Endodermal cell (in vitro differentiated cells): ENCODE results near the gene RPN2. TPM values are rescaled to one million over a fixed set of nuclear protein-coding genes. Genes with fewer than 3 reads are reported as not detected.
A peak's percentile ranks its signal among the peaks of the same experiment; 100 is the strongest.

Source experiments
- DNase-seq: peaks from one replicate; pipeline ENCODE4 v3.0.0-alpha.2; 2017
- H3K27ac ChIP-seq: 2 replicates; pipeline ENCODE4 v1.5.1; 2013; ENCODE audit warnings: mild to moderate bottlenecking, low read depth, low read length, moderate library complexity
- H3K27me3 ChIP-seq: 2 replicates; pipeline ENCODE4 v1.6.1; 2013; ENCODE audit warnings: mild to moderate bottlenecking, low read length, moderate library complexity; ENCODE audit not compliant: insufficient read depth, control insufficient read depth, poor library complexity, severe bottlenecking
- H3K36me3 ChIP-seq: 2 replicates; pipeline ENCODE4 v1.7.0; 2013; ENCODE audit warnings: mild to moderate bottlenecking, low read length, moderate library complexity; ENCODE audit not compliant: control insufficient read depth, insufficient read depth
- H3K4me1 ChIP-seq: one replicate; pipeline ENCODE4 v1.7.0; 2013; ENCODE audit warnings: low read length; ENCODE audit not compliant: control insufficient read depth, insufficient read depth
- H3K4me3 ChIP-seq: 2 replicates; pipeline ENCODE4 v1.5.1; 2013; ENCODE audit warnings: mild to moderate bottlenecking, low read length, moderate library complexity
- H3K9ac ChIP-seq: 2 replicates; pipeline ENCODE4 v1.6.1; 2013; ENCODE audit warnings: mild to moderate bottlenecking, low read length, moderate library complexity; ENCODE audit not compliant: poor library complexity, severe bottlenecking; ENCODE audit errors: extremely low read depth
- H3K9me3 ChIP-seq: 2 replicates; pipeline ENCODE4 v1.6.1; 2013; ENCODE audit warnings: mild to moderate bottlenecking, low read length, moderate library complexity; ENCODE audit not compliant: control insufficient read depth
- H3K27ac Mint-ChIP-seq: 2 replicates; pipeline ENCODE4 v1.8.0; 2020; ENCODE audit warnings: mixed read lengths
- H3K27me3 Mint-ChIP-seq: 2 replicates; pipeline ENCODE4 v1.8.0; 2021; ENCODE audit warnings: mild to moderate bottlenecking, mixed read lengths; ENCODE audit not compliant: insufficient read depth
- H3K36me3 Mint-ChIP-seq: 2 replicates; pipeline ENCODE4 v1.8.0; 2020; ENCODE audit warnings: low read depth, mixed read lengths
- H3K4me1 Mint-ChIP-seq: 2 replicates; pipeline ENCODE4 v1.8.0; 2020; ENCODE audit warnings: mixed read lengths
- H3K4me3 Mint-ChIP-seq: 2 replicates; pipeline ENCODE4 v1.8.0; 2020; ENCODE audit warnings: mild to moderate bottlenecking, moderate library complexity, mixed read lengths
- H3K9me3 Mint-ChIP-seq: 2 replicates; pipeline ENCODE4 v1.8.0; 2020; ENCODE audit warnings: mild to moderate bottlenecking, mixed read lengths
- WGBS, 2 experiments: methylation state at CpG; one replicate each; pipeline versions ENCODE4 v1.1.5 to v1.1.7; 2013; ENCODE audit warnings: missing lambda C conversion rate in 2 of 2, mixed read lengths in 1 of 2; ENCODE audit not compliant: insufficient coverage in 1 of 2, insufficient read length in 1 of 2; 5-methylcytosine and 5-hydroxymethylcytosine counted together
- total RNA-seq, 2 donors: library from RNA; stranded (reverse); fragmentation: NEBNext Ultra II Directional in 1 of 2; extraction: Animal tissue kit (Norgen Biotek cat#: 25700) in 1 of 2; gene quantifications; 2 replicates in 1 of 2; 3 replicates in 1 of 2; pipeline ENCODE4 v1.2.1, GENCODE V29; 2021
- TF ChIP-seq, protein P1 (sequence below): fragments of 200-600 bp; sonication (generic); conservative IDR thresholded peaks from 2 replicates; pipeline ENCODE4 v1.5.0; 2021; ENCODE audit warnings: antibody characterized with exemption, mild to moderate bottlenecking

Gene RPN2
- total RNA-seq, 2 donors from 2014 or later, result 230 to 242 TPM

GRCh38 chr20:37185686-37186085 lies 6.6 kb downstream of the RPN2 start:
- Mint-ChIP-seq H3K27me3 (no peaks in the 10 kb centered on the region), H3K9me3 (no peaks in the 10 kb centered on the region), H3K27ac (peak overlapping the region; percentile 39), H3K4me3 (no peak overlapping the region), H3K4me1 (peaks cover 1% of the 10 kb centered on the region), H3K36me3 (peaks cover 72% of the 10 kb centered on the region)
- H3K27ac ChIP-seq, result no peak overlapping the region
- TF ChIP-seq, protein P1, sequence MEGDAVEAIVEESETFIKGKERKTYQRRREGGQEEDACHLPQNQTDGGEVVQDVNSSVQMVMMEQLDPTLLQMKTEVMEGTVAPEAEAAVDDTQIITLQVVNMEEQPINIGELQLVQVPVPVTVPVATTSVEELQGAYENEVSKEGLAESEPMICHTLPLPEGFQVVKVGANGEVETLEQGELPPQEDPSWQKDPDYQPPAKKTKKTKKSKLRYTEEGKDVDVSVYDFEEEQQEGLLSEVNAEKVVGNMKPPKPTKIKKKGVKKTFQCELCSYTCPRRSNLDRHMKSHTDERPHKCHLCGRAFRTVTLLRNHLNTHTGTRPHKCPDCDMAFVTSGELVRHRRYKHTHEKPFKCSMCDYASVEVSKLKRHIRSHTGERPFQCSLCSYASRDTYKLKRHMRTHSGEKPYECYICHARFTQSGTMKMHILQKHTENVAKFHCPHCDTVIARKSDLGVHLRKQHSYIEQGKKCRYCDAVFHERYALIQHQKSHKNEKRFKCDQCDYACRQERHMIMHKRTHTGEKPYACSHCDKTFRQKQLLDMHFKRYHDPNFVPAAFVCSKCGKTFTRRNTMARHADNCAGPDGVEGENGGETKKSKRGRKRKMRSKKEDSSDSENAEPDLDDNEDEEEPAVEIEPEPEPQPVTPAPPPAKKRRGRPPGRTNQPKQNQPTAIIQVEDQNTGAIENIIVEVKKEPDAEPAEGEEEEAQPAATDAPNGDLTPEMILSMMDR, result no peak
- H3K9ac ChIP-seq, result no peak overlapping the region
- peaks cover 77% of the 10 kb centered on the region for H3K36me3 ChIP-seq
- H3K4me1 ChIP-seq, result no peaks in the 10 kb centered on the region
- WGBS, 2 experiments, result 95 to 98% methylated on average over 5 of the region's 5 CpGs
- DNase-seq, result no peak
- no peaks in the 10 kb centered on the region for H3K9me3 ChIP-seq
- H3K4me3 ChIP-seq, result no peak overlapping the region
- H3K27me3 ChIP-seq, result no peaks in the 10 kb centered on the region

DNA sequence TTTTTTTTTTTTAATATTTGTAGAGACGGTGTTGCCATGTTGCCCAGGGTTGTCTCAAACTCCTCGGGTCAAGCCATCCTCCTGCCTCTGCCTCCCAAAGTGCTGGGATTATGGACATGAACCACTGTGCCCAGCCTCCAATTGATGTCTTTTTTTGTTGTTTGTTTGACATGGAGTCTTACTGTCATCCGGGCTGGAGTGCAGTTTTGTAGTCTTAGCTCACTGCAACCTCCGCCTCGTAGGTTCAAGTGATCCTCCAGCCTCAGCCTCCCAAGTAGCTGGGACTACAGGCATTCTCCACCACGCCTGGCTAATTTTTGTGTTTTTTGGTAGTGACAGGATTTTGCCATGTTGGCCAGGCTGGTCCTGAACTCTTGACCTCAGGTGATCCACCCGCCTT lies 9.7 kb downstream of the RPN2 start:
- Mint-ChIP-seq H3K4me3 (no peak overlapping the region), H3K27me3 (no peaks in the 10 kb centered on the region), H3K27ac (no peak overlapping the region), H3K36me3 (peaks cover 78% of the 10 kb centered on the region), H3K9me3 (no peaks in the 10 kb centered on the region), H3K4me1 (peaks cover 3% of the 10 kb centered on the region)
- Histone ChIP-seq H3K9me3 (no peaks in the 10 kb centered on the region), H3K9ac (no peak overlapping the region), H3K4me1 (no peaks in the 10 kb centered on the region), H3K27me3 (no peaks in the 10 kb centered on the region), H3K27ac (no peak overlapping the region), H3K36me3 (peaks cover 85% of the 10 kb centered on the region), H3K4me3 (no peak overlapping the region)
- DNase-seq, result no peak
- 76 to 77% methylated on average over 6 to 7 of the region's 7 CpGs for WGBS, 2 experiments
- TF ChIP-seq, protein P1, result no peak

GRCh38 chr20:37189416-37190016 lies 10.4 kb downstream of the RPN2 start:
- no peak overlapping the region for H3K27ac Mint-ChIP-seq
- H3K36me3 ChIP-seq, result peaks cover 80% of the 10 kb centered on the region
- DNase-seq, result no peak
- no peaks in the 10 kb centered on the region for H3K9me3 ChIP-seq
- no peaks in the 10 kb centered on the region for H3K4me1 ChIP-seq
- H3K4me1 Mint-ChIP-seq, result peaks cover 3% of the 10 kb centered on the region
- WGBS, 2 experiments, result 95 to 98% methylated on average over 4 to 6 of the region's 6 CpGs
- H3K9me3 Mint-ChIP-seq, result no peaks in the 10 kb centered on the region
- no peaks in the 10 kb centered on the region for H3K27me3 Mint-ChIP-seq
- no peak overlapping the region for H3K9ac ChIP-seq
- no peak overlapping the region for H3K4me3 Mint-ChIP-seq
- peaks cover 76% of the 10 kb centered on the region for H3K36me3 Mint-ChIP-seq
- TF ChIP-seq, protein P1, result no peak
- H3K27ac ChIP-seq, result no peak overlapping the region
- H3K27me3 ChIP-seq, result no peaks in the 10 kb centered on the region
- H3K4me3 ChIP-seq, result no peak overlapping the region
